Neural progenitor cell (in vitro differentiated cells): ENCODE measurements around the gene C16orf86. TPM values are rescaled to one million over a fixed set of nuclear protein-coding genes. Genes with fewer than 3 reads are reported as not detected.

Source experiments
- DNase-seq: peaks from one replicate; pipeline ENCODE4 v3.0.0-alpha.2; 2016; ENCODE audit warnings: low spot score
- H2AFZ ChIP-seq: fragments of 200-600 bp; sonication (generic); replicated peaks from 2 replicates; pipeline ENCODE4 v1.6.1; 2016; ENCODE audit warnings: antibody characterized with exemption
- H3F3A ChIP-seq: fragments of 200-600 bp; sonication (generic); 2 replicates; pipeline ENCODE4 v1.6.1; 2016; ENCODE audit warnings: antibody characterized with exemption, low read depth
- H3K27ac ChIP-seq: fragments of 200-600 bp; sonication (generic); 2 replicates; pipeline ENCODE4 v1.5.1; 2016; ENCODE audit warnings: mild to moderate bottlenecking
- H3K27me3 ChIP-seq: fragments of 200-600 bp; sonication (generic); 2 replicates; pipeline ENCODE4 v1.6.1; 2016; ENCODE audit warnings: mild to moderate bottlenecking, moderate library complexity
- H3K36me3 ChIP-seq: fragments of 200-600 bp; sonication (generic); 2 replicates; pipeline ENCODE4 v1.5.1; 2016
- H3K4me1 ChIP-seq: fragments of 200-600 bp; sonication (generic); 2 replicates; pipeline ENCODE4 v1.6.1; 2016; ENCODE audit warnings: mixed run types
- H3K4me2 ChIP-seq: fragments of 200-600 bp; sonication (generic); 2 replicates; pipeline ENCODE4 v1.6.1; 2016
- H3K4me3 ChIP-seq: fragments of 200-600 bp; sonication (generic); 2 replicates; pipeline ENCODE4 v1.5.1; 2016
- H3K79me2 ChIP-seq: fragments of 200-600 bp; sonication (generic); 2 replicates; pipeline ENCODE4 v1.6.1; 2016; ENCODE audit warnings: low read depth
- H3K9ac ChIP-seq: fragments of 200-600 bp; sonication (generic); 2 replicates; pipeline ENCODE4 v1.6.1; 2016
- H3K9me3 ChIP-seq: fragments of 200-600 bp; sonication (generic); 2 replicates; pipeline ENCODE4 v1.5.1; 2016; ENCODE audit warnings: low read depth
- H4K20me1 ChIP-seq: fragments of 200-600 bp; sonication (generic); 2 replicates; pipeline ENCODE4 v1.6.1; 2016; ENCODE audit warnings: low read depth
- H3K27ac Mint-ChIP-seq: 3 replicates; pipeline ENCODE4 v1.8.0; 2021; ENCODE audit warnings: mixed read lengths
- H3K27me3 Mint-ChIP-seq: 2 replicates; pipeline ENCODE4 v1.8.0; 2022; ENCODE audit warnings: low read depth, mild to moderate bottlenecking, inconsistent platforms, moderate library complexity, mixed read lengths; ENCODE audit not compliant: insufficient read depth
- H3K36me3 Mint-ChIP-seq: 3 replicates; pipeline ENCODE4 v1.8.0; 2021; ENCODE audit warnings: mixed read lengths
- H3K4me1 Mint-ChIP-seq: 3 replicates; pipeline ENCODE4 v1.8.0; 2021; ENCODE audit warnings: mixed read lengths
- H3K4me3 Mint-ChIP-seq: 3 replicates; pipeline ENCODE4 v1.8.0; 2021; ENCODE audit warnings: mild to moderate bottlenecking, moderate library complexity, mixed read lengths
- H3K9me3 Mint-ChIP-seq: 3 replicates; pipeline ENCODE4 v1.8.0; 2020; ENCODE audit warnings: mixed read lengths
- CTCF ChIP-seq: fragments of 200-600 bp; sonication (generic); IDR thresholded peaks from 2 replicates; pipeline ENCODE4 v1.5.1; 2017; ENCODE audit warnings: antibody characterized with exemption, mild to moderate bottlenecking
- EZH2 ChIP-seq: fragments of 200-600 bp; sonication (generic); IDR thresholded peaks from 2 replicates; pipeline ENCODE4 v1.6.1; 2017; ENCODE audit warnings: antibody characterized with exemption, mild to moderate bottlenecking, moderate library complexity
- EZH2phosphoT487 ChIP-seq: fragments of 200-600 bp; sonication (generic); IDR thresholded peaks from 2 replicates; pipeline ENCODE4 v1.6.1; 2017; ENCODE audit warnings: antibody characterized with exemption
- total RNA-seq: library from RNA; depleted of rRNA; stranded (reverse); fragments of >200 nt; gene quantifications from 2 replicates; pipeline ENCODE4 v1.2.3, GENCODE V29; 2015; ENCODE audit warnings: low replicate concordance

Gene C16orf86
- total RNA-seq, 1 donor from 2014 or later: 0.24 TPM

- H2AFZ ChIP-seq: no peak overlapping the region
- no peaks in the 10 kb centered on the region for H3K79me2 ChIP-seq
- H3K27me3 ChIP-seq: no peaks in the 10 kb centered on the region
- H4K20me1 ChIP-seq: no peaks in the 10 kb centered on the region
- H3K4me1 Mint-ChIP-seq: peaks cover 12% of the 10 kb centered on the region
- H3K9me3 ChIP-seq: no peaks in the 10 kb centered on the region
- H3K4me3 ChIP-seq: no peak overlapping the region
- H3K36me3 Mint-ChIP-seq: peaks cover 6% of the 10 kb centered on the region
- no peaks in the 10 kb centered on the region for H3K4me1 ChIP-seq
- H3K4me3 Mint-ChIP-seq: no peak overlapping the region
- no peak overlapping the region for H3K4me2 ChIP-seq
- H3K36me3 ChIP-seq: no peaks in the 10 kb centered on the region
- no peaks in the 10 kb centered on the region for H3K9me3 Mint-ChIP-seq
- no peak overlapping the region for H3K27ac ChIP-seq
- H3K9ac ChIP-seq: no peak overlapping the region
- TF ChIP-seq EZH2phosphoT487: no peak
- no peak for TF ChIP-seq CTCF
- TF ChIP-seq EZH2: no peak
- DNase-seq: no peak
- no peak overlapping the region for H3K27ac Mint-ChIP-seq
- H3K27me3 Mint-ChIP-seq: peaks cover 4% of the 10 kb centered on the region
- no peaks in the 10 kb centered on the region for H3F3A ChIP-seq
These were observed 8.4 kb downstream of the C16orf86 start for GRCh38 chr16:67674851-67675578.

DNA sequence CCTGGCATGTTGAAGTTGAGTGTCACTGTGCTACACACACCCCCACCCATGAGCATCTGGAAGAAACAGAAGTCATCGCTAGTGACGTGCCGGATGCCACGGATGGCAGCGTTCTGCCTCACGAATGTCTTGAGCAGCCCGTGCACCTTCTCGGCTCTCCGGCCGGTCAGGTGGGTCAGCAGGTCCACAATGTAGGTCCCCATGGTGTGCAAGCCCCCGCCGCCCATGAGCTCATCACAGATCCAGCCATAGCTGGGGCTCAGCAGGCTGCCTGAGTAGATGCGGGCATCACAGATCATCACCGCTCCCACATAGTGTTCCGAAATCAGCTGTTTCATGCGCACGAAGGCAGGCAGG is 8.9 kb downstream of the C16orf86 start:
- H3K27me3 ChIP-seq: no peaks in the 10 kb centered on the region
- peaks cover 6% of the 10 kb centered on the region for H3K36me3 Mint-ChIP-seq
- TF ChIP-seq EZH2phosphoT487 (no peak), CTCF (no peak), EZH2 (no peak)
- peaks cover 4% of the 10 kb centered on the region for H3K27me3 Mint-ChIP-seq
- H3F3A ChIP-seq: no peaks in the 10 kb centered on the region
- H3K4me3 ChIP-seq: no peak overlapping the region
- H3K9me3 ChIP-seq: no peaks in the 10 kb centered on the region
- no peaks in the 10 kb centered on the region for H4K20me1 ChIP-seq
- no peak overlapping the region for H3K4me3 Mint-ChIP-seq
- no peaks in the 10 kb centered on the region for H3K4me1 ChIP-seq
- no peak overlapping the region for H3K27ac Mint-ChIP-seq
- DNase-seq: no peak
- H3K79me2 ChIP-seq: no peaks in the 10 kb centered on the region
- H2AFZ ChIP-seq: no peak overlapping the region
- no peak overlapping the region for H3K4me2 ChIP-seq
- no peaks in the 10 kb centered on the region for H3K36me3 ChIP-seq
- H3K4me1 Mint-ChIP-seq: peaks cover 12% of the 10 kb centered on the region
- no peaks in the 10 kb centered on the region for H3K9me3 Mint-ChIP-seq
- no peak overlapping the region for H3K27ac ChIP-seq
- no peak overlapping the region for H3K9ac ChIP-seq

- Histone ChIP-seq H4K20me1 (no peaks in the 10 kb centered on the region), H2AFZ (no peak overlapping the region), H3K27me3 (no peaks in the 10 kb centered on the region), H3K9ac (no peak overlapping the region), H3K79me2 (no peaks in the 10 kb centered on the region), H3K36me3 (no peaks in the 10 kb centered on the region), H3K9me3 (no peaks in the 10 kb centered on the region), H3K4me1 (no peaks in the 10 kb centered on the region), H3K27ac (no peak overlapping the region), H3K4me2 (no peak overlapping the region), H3F3A (no peaks in the 10 kb centered on the region), H3K4me3 (no peak overlapping the region)
- TF ChIP-seq EZH2: no peak
- DNase-seq: no peak
- H3K4me3 Mint-ChIP-seq: no peak overlapping the region
- H3K27ac Mint-ChIP-seq: no peak overlapping the region
- H3K4me1 Mint-ChIP-seq: peaks cover 12% of the 10 kb centered on the region
- H3K9me3 Mint-ChIP-seq: no peaks in the 10 kb centered on the region
- peaks cover 4% of the 10 kb centered on the region for H3K27me3 Mint-ChIP-seq
- H3K36me3 Mint-ChIP-seq: peaks cover 6% of the 10 kb centered on the region
These were observed 9.4 kb downstream of the C16orf86 start for GRCh38 chr16:67675999-67676398.

- no peak for TF ChIP-seq EZH2
- TF ChIP-seq EZH2phosphoT487: no peak
- H3K9me3 ChIP-seq: no peaks in the 10 kb centered on the region
- no peak overlapping the region for H3K4me2 ChIP-seq
- no peaks in the 10 kb centered on the region for H3K9me3 Mint-ChIP-seq
- H3K9ac ChIP-seq: no peak overlapping the region
- H3K27me3 Mint-ChIP-seq: peaks cover 4% of the 10 kb centered on the region
- no peak overlapping the region for H2AFZ ChIP-seq
- H3K4me1 ChIP-seq: no peaks in the 10 kb centered on the region
- no peak for DNase-seq
- H3K79me2 ChIP-seq: no peaks in the 10 kb centered on the region
- no peak overlapping the region for H3K4me3 ChIP-seq
- no peak overlapping the region for H3K27ac ChIP-seq
- H3K36me3 ChIP-seq: no peaks in the 10 kb centered on the region
- H3K4me1 Mint-ChIP-seq: peaks cover 12% of the 10 kb centered on the region
- no peaks in the 10 kb centered on the region for H3K27me3 ChIP-seq
- H3K4me3 Mint-ChIP-seq: no peak overlapping the region
- no peaks in the 10 kb centered on the region for H4K20me1 ChIP-seq
- H3K27ac Mint-ChIP-seq: no peak overlapping the region
- no peaks in the 10 kb centered on the region for H3F3A ChIP-seq
- H3K36me3 Mint-ChIP-seq: peaks cover 6% of the 10 kb centered on the region
These were observed 9.9 kb downstream of the C16orf86 start for GRCh38 chr16:67676516-67676915.
